Astrocyte of the hippocampus (primary cell): ENCODE measurements around the gene TRPM6.
"Not testable (repeated sequence)": the region's sequence is repeated elsewhere in the genome, so short reads cannot be mapped to it uniquely, and the experiment has no call there.

Experiments used
- DNase-seq: peaks from one replicate; pipeline ENCODE4 v3.0.0; 2011; ENCODE audit warnings: low read depth, low spot score

Gene TRPM6

DNA sequence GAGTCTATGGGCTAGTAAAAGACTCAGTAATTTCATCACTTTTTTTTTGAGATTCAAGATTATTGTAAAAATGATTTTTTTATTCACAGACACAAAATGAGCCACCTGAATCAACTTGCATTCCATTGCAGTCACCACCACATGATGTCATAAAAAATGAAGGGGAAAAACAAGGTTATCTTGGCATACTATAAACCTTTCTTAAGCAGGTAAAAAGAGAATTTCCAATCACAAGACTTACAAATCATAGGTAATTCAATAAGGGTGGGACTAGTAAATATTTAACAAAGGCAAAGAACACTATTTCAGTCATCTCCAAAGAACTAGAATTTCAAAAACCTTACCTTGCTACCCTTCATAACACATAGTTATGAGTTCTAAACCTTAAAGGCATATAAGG lies 30.7 kb downstream of the TRPM6 start:
- no peak for DNase-seq

DNA sequence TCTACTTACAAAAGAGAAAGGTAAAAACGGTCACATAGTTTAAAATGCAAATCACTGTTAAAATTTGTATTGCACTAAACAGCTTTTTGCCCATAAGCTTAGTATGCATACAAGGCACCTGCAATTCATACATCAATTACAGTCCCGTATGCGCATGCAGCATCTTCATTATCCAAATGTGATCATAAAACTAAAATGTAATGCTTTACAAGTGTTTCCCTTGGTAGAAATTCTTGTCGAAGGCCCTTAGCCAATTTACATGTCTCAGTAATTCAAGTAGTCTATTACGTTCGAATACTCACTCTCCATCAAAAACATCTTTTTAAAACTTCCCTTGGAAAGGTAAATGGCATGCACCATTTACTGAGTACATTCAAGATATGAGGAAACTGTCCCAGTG lies 32.6 kb downstream of the TRPM6 start:
- DNase-seq: no peak

DNA sequence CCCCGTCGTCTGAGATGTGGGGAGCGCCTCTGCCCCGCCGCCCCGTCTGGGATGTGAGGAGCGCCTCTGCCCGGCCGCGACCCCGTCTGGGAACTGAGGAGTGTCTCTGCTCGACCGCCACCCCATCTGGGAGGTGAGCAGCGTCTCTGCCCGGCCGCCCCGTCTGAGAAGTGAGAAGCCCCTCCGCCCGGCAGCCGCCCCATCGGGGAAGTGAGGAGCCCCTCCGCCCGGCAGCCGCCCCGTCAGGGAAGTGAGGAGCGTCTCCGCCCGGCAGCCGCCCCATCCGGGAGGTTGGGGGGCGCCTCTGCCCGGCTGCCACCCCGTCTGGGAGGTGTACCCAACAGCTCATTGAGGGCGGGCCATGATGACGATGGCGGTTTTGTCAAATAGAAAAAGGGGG lies 34.7 kb downstream of the TRPM6 start:
- not testable (repeated sequence) for DNase-seq

DNA sequence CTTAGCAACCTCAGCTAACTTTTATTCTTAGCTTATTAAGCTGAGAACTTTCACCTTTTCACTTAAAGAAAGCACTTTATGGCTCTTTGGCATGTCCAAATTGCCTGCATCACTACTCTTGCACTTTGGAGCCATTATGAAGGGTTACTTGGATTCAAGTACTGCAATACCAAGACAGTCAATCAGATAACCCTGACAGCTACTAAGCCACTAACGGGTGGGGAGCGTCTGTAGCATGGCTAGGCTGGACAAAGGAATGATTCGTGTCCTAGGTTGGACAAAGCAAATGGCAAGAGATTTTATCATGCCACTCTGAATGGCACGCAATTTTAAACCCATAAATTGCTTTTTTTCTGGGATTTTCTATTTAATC lies 39.6 kb downstream of the TRPM6 start:
- DNase-seq: no peak

- no peak for DNase-seq
Observed at GRCh38 chr9:74847478-74848152, 40.1 kb downstream of the TRPM6 start.

- no peak for DNase-seq
Observed at GRCh38 chr9:74846766-74847165, 41.0 kb downstream of the TRPM6 start.

GRCh38 chr9:74838351-74838750 lies 49.4 kb downstream of the TRPM6 start:
- no peak for DNase-seq

GRCh38 chr9:74824654-74825053 lies 63.1 kb downstream of the TRPM6 start:
- peak; percentile 7 for DNase-seq

- no peak for DNase-seq
Observed at GRCh38 chr9:74821636-74822035, 66.1 kb downstream of the TRPM6 start.

GRCh38 chr9:74817816-74818215 lies 69.9 kb downstream of the TRPM6 start:
- DNase-seq: no peak

- no peak for DNase-seq
Observed at GRCh38 chr9:74817281-74817810, 70.4 kb downstream of the TRPM6 start.

GRCh38 chr9:74810200-74810599 lies 77.5 kb downstream of the TRPM6 start:
- DNase-seq: no peak

GRCh38 chr9:74804018-74804385 lies 83.7 kb downstream of the TRPM6 start:
- DNase-seq: peak; percentile 16

DNA sequence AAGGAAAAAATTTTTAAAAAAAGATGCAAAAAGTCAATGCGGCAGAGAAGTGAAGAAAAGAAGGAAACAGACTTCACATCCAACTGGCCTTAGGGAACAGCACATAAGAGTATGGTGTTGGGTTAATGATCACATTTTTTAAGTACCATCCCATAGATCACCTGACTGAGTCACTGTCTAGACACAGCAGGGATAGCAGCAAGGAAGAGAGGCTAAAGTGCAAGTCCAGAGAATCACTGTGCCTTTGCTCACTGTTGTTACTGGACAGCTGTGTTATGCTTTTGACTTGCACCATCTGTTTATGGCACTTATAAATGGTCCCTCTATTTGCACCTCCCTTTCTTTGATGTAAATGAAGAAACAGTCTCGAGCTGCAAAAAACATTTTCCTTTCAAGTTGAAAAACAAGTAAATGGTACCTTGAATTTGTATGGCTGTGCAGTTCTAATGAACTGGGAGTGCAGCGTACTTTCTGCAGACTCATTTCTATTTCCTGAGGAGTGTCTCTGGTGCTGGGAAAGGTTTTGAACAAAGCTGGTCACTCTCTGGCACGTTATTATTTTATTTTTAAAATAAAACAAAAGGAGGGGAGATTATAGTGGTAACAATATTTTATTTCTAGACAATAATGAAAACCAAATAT lies 84.2 kb downstream of the TRPM6 start:
- DNase-seq: no peak

DNA sequence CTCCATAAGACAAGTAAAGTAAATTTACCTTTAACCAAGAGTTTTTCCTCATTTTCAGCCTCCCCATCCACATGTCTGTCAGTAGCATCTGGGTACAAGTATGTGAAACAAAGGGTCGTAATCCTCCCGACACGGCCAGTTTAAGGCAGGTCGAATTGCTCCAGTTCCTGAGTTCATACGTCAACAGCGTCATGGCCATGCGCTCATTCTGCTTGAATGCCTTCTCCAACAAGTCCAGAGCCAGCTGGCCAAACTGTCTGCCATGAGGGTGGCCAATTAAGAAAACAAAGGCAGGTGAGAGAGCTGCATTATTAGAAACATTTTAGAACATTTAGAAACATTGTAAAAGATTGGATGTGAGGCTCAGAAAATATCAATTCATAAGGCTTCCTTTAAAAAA lies 87.5 kb downstream of the TRPM6 start:
- no peak for DNase-seq

- DNase-seq: no peak
Observed at GRCh38 chr9:74795803-74796202, 91.9 kb downstream of the TRPM6 start.

DNA sequence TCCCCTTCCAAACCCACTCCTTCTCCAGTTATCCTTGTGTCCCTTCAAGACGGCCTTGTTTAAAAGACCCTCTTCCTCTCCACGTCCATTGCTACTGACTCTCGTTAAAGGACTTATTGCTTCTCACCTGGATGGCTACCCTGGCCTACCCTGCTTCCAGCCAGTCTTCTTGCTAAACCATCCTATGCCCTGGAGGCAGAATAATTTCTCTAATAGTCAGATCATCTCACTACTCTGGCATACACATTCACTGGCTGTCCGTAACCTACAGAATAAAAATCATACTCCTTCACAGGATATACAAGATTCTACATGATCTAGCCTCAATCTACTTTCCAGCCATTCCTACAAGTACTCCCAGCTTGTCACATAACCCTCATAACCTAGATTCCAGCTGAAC lies 92.6 kb downstream of the TRPM6 start:
- no peak for DNase-seq

- DNase-seq: no peak
Observed at GRCh38 chr9:74784506-74784905, 103.2 kb downstream of the TRPM6 start.

DNA sequence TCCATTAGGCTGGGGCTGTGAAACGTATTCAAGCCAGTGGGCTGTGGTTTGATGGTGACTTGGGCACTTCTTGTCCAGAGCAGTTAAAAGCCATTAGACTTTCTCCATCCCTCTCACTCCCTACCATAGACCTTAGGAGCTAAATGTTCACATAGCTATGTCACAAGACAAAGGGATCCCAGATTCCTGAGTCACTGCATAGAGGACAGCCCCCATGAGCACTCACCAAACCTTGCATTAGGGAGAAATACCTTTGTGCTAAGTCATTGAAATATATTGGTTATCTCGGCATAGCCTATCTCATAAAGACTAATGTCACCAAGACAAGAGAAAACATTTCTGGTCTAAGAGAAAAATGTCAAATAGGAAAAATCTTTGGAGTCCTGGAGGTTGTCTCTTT lies 104.3 kb downstream of the TRPM6 start:
- DNase-seq: peak; percentile 53

GRCh38 chr9:74777136-74777879 lies 110.4 kb downstream of the TRPM6 start:
- DNase-seq: peak; percentile 79

GRCh38 chr9:74775396-74775795 lies 112.3 kb downstream of the TRPM6 start:
- DNase-seq: no peak

- DNase-seq: peak; percentile 86
Observed at GRCh38 chr9:74773886-74774479, 113.7 kb downstream of the TRPM6 start.
